GM12873 (cell line): ENCODE results near the gene CACNA1B.

ENCODE experiments used
- CTCF ChIP-seq: IDR thresholded peaks from 2 replicates; pipeline ENCODE4 v1.5.1; 2012; ENCODE audit warnings: low read depth, mild to moderate bottlenecking, moderate library complexity, low read length, control low read depth; ENCODE audit not compliant: insufficient read depth; ENCODE audit errors: missing control alignments

CACNA1B gene

GRCh38 chr9:138015021-138015829 is 137.6 kb downstream of the CACNA1B start:
- TF ChIP-seq CTCF, result no peak

- TF ChIP-seq CTCF, result no peak
Measured at GRCh38 chr9:138016406-138017187, 139.0 kb downstream of the CACNA1B start.

- TF ChIP-seq CTCF, result no peak
Measured at GRCh38 chr9:138017200-138017599, 139.6 kb downstream of the CACNA1B start.

- TF ChIP-seq CTCF, result no peak
Measured at GRCh38 chr9:138020120-138020794, 142.7 kb downstream of the CACNA1B start.

- TF ChIP-seq CTCF, result no peak
Measured at GRCh38 chr9:138020795-138021182, 143.2 kb downstream of the CACNA1B start.

- no peak for TF ChIP-seq CTCF
Measured at GRCh38 chr9:138021251-138022056, 143.9 kb downstream of the CACNA1B start.
